Epithelial cell of esophagus (primary cell): ENCODE results near the gene PDGFB.

Source experiments
- DNase-seq: peaks from one replicate; pipeline ENCODE4 v3.0.0; 2010; ENCODE audit warnings: low read depth
- H3K4me3 ChIP-seq: 2 replicates; pipeline ENCODE4 v1.5.1; 2011; ENCODE audit warnings: mild to moderate bottlenecking, low read length, control low read depth
- CTCF ChIP-seq: IDR thresholded peaks from 2 replicates; pipeline ENCODE4 v1.5.1; 2011; ENCODE audit warnings: low read depth, mild to moderate bottlenecking, low read length, control low read depth, inconsistent platforms; ENCODE audit not compliant: insufficient read depth; ENCODE audit errors: missing control alignments

The PDGFB gene

GRCh38 chr22:39249086-39249704 lies 4.4 kb upstream of the PDGFB start:
- DNase-seq: no peak
- no peak for TF ChIP-seq CTCF
- H3K4me3 ChIP-seq: no peak overlapping the region

- no peak for DNase-seq
- TF ChIP-seq CTCF: no peak
- H3K4me3 ChIP-seq: no peak overlapping the region
These were observed 3.5 kb upstream of the PDGFB start for GRCh38 chr22:39248254-39248653.

GRCh38 chr22:39247361-39247760 lies 2.6 kb upstream of the PDGFB start:
- H3K4me3 ChIP-seq: no peak overlapping the region
- TF ChIP-seq CTCF: no peak
- DNase-seq: no peak

GRCh38 chr22:39246690-39247332 lies 2.0 kb upstream of the PDGFB start:
- H3K4me3 ChIP-seq: no peak overlapping the region
- TF ChIP-seq CTCF: no peak
- no peak for DNase-seq

- H3K4me3 ChIP-seq: no peak overlapping the region
- DNase-seq: no peak
- no peak for TF ChIP-seq CTCF
These were observed 1.4 kb upstream of the PDGFB start for GRCh38 chr22:39246217-39246616.

- no peak for TF ChIP-seq CTCF
- no peak overlapping the region for H3K4me3 ChIP-seq
- no peak for DNase-seq
These were observed 603 bp upstream of the PDGFB start for GRCh38 chr22:39245130-39246039.
